ENCODE data around the gene UBE2D2.

UBE2D2 gene

GRCh38 chr5:139649082-139649991 lies 88.2 kb downstream of the UBE2D2 start:
- DNase-seq, result no peak

- no peak for DNase-seq
These were observed 89.0 kb downstream of the UBE2D2 start for GRCh38 chr5:139650031-139650688.

GRCh38 chr5:139650689-139651042 lies 89.5 kb downstream of the UBE2D2 start:
- no peak for DNase-seq

GRCh38 chr5:139651043-139651834 lies 90.1 kb downstream of the UBE2D2 start:
- no peak for DNase-seq

GRCh38 chr5:139651853-139652787 lies 91.0 kb downstream of the UBE2D2 start:
- DNase-seq, result peak; percentile 77

GRCh38 chr5:139652788-139653241 lies 91.7 kb downstream of the UBE2D2 start:
- no peak for DNase-seq

GRCh38 chr5:139653616-139654015 lies 92.5 kb downstream of the UBE2D2 start:
- no peak for DNase-seq

GRCh38 chr5:139654464-139654863 lies 93.3 kb downstream of the UBE2D2 start:
- no peak for DNase-seq

- DNase-seq, result no peak
These were observed 93.8 kb downstream of the UBE2D2 start for GRCh38 chr5:139654871-139655491.

GRCh38 chr5:139655727-139656271 lies 94.7 kb downstream of the UBE2D2 start:
- no peak for DNase-seq

- DNase-seq, result no peak
These were observed 96.5 kb downstream of the UBE2D2 start for GRCh38 chr5:139657363-139658321.

- DNase-seq, result no peak
These were observed 97.4 kb downstream of the UBE2D2 start for GRCh38 chr5:139658501-139658927.

- no peak for DNase-seq
These were observed 98.0 kb downstream of the UBE2D2 start for GRCh38 chr5:139658928-139659667.

GRCh38 chr5:139659695-139660101 lies 98.6 kb downstream of the UBE2D2 start:
- no peak for DNase-seq

GRCh38 chr5:139660105-139660922 lies 99.2 kb downstream of the UBE2D2 start:
- no peak for DNase-seq

GRCh38 chr5:139660923-139661814 lies 100.0 kb downstream of the UBE2D2 start:
- DNase-seq, result no peak

- no peak for DNase-seq
These were observed 101.5 kb downstream of the UBE2D2 start for GRCh38 chr5:139662617-139663016.
